GM13977 (cell line): ENCODE data around the gene CAMKMT.

Source experiments
- DNase-seq: peaks from one replicate; pipeline ENCODE4 v3.0.0; 2012; ENCODE audit warnings: low spot score
- CTCF ChIP-seq: IDR thresholded peaks from 2 replicates; pipeline ENCODE4 v1.5.1; 2012; ENCODE audit warnings: mild to moderate bottlenecking, control low read depth; ENCODE audit not compliant: insufficient read depth; ENCODE audit errors: extremely low read depth, missing control alignments
- in situ Hi-C: fragments of 300-500 bp; cut with MboI; formaldehyde crosslinking; loops from one replicate; pipeline ENCODE4 v1.12.0; 2022; ENCODE audit warnings: low sequenced_read_pairs, low pct_unique_long_range_greater_than_20kb, mixed read lengths, inconsistent platforms; ENCODE audit not compliant: unreplicated experiment

Gene CAMKMT

GRCh38 chr2:44684559-44684958, 322.8 kb downstream of the CAMKMT start:
- no peak for DNase-seq
- no peak for TF ChIP-seq CTCF
- in situ Hi-C loops, result no loop called here

- no peak for TF ChIP-seq CTCF
- no peak for DNase-seq
- in situ Hi-C loops, result no loop called here
These were observed 324.8 kb downstream of the CAMKMT start for GRCh38 chr2:44686561-44686960.

GRCh38 chr2:44687686-44688455, 326.1 kb downstream of the CAMKMT start:
- no peak for TF ChIP-seq CTCF
- in situ Hi-C loops, result no loop called here

GRCh38 chr2:44688456-44689124, 326.8 kb downstream of the CAMKMT start:
- in situ Hi-C loops, result no loop called here
- TF ChIP-seq CTCF, result no peak
- DNase-seq, result no peak

More at GRCh38 chr2:44687686-44688455, 326.1 kb downstream of the CAMKMT start:
- no peak for DNase-seq

- DNase-seq, result no peak
- no peak for TF ChIP-seq CTCF
- in situ Hi-C loops, result no loop called here
These were observed 327.8 kb downstream of the CAMKMT start for GRCh38 chr2:44689516-44689915.

- no peak for DNase-seq
- TF ChIP-seq CTCF, result no peak
- in situ Hi-C loops, result no loop called here
These were observed 329.5 kb downstream of the CAMKMT start for GRCh38 chr2:44691174-44691785.
